HepG2 (cell line): ENCODE measurements around the gene ECHDC1. TPM values are rescaled to one million over a fixed set of nuclear protein-coding genes. Genes with fewer than 3 reads are reported as not detected.

Experiments used
- CENPBD1 ChIP-seq: sonication (generic); formaldehyde crosslinking; IDR thresholded peaks from 2 replicates; pipeline ENCODE4 v1.8.0; 2022; ENCODE audit warnings: missing genetic modification reagents, low read depth, mild to moderate bottlenecking, borderline replicate concordance
- CREM ChIP-seq, 2 experiments: sonication (generic) in 1 of 2; formaldehyde crosslinking in 1 of 2; IDR thresholded peaks; 2 replicates each; pipeline versions ENCODE4 v1.4.0 to v1.6.1; 2016 to 2020; ENCODE audit warnings: antibody characterized with exemption in 1 of 2, mild to moderate bottlenecking in 1 of 2, missing genetic modification reagents in 1 of 2
- EEA1 ChIP-seq: sonication (generic); formaldehyde crosslinking; IDR thresholded peaks from 2 replicates; pipeline ENCODE4 v1.5.1; 2020; ENCODE audit warnings: mild to moderate bottlenecking, missing genetic modification reagents, borderline replicate concordance
- ESRRA ChIP-seq: sonication (generic); formaldehyde crosslinking; IDR thresholded peaks from 2 replicates; pipeline ENCODE4 v1.5.1; 2020; ENCODE audit warnings: mild to moderate bottlenecking, low read depth, missing genetic modification reagents
- FOSL2 ChIP-seq: sonication (generic); formaldehyde crosslinking; IDR thresholded peaks from 2 replicates; pipeline ENCODE4 v1.4.0; 2020; ENCODE audit warnings: missing genetic modification reagents
- JDP2 ChIP-seq: sonication (generic); formaldehyde crosslinking; IDR thresholded peaks from 2 replicates; pipeline ENCODE4 v1.8.1; 2022; ENCODE audit warnings: missing genetic modification reagents, borderline replicate concordance
- MTF1 ChIP-seq: sonication (generic); formaldehyde crosslinking; IDR thresholded peaks from 2 replicates; pipeline ENCODE4 v1.5.0; 2020; ENCODE audit warnings: missing genetic modification reagents
- NCOA5 ChIP-seq: sonication (generic); formaldehyde crosslinking; IDR thresholded peaks from 2 replicates; pipeline ENCODE4 v1.4.0; 2020; ENCODE audit warnings: missing genetic modification reagents
- SAP130 ChIP-seq: IDR thresholded peaks from 2 replicates; pipeline ENCODE4 v1.6.1; 2016; ENCODE audit warnings: low read depth
- TBX2 ChIP-seq: sonication (generic); formaldehyde crosslinking; IDR thresholded peaks from 2 replicates; pipeline ENCODE4 v1.5.0; 2020; ENCODE audit warnings: missing genetic modification reagents, mild to moderate bottlenecking, borderline replicate concordance
- ZFP37 ChIP-seq: sonication (generic); formaldehyde crosslinking; IDR thresholded peaks from 2 replicates; pipeline ENCODE4 v1.4.0; 2020; ENCODE audit warnings: missing genetic modification reagents, borderline replicate concordance
- ZKSCAN1 ChIP-seq: fragments of 150-350 bp; IDR thresholded peaks from 2 replicates; pipeline ENCODE4 v1.6.1; 2014; ENCODE audit warnings: low read length
- ZMAT3 ChIP-seq: sonication (generic); formaldehyde crosslinking; conservative IDR thresholded peaks from 2 replicates; pipeline ENCODE4 v1.7.0; 2021; ENCODE audit warnings: missing genetic modification reagents
- ZNF180 ChIP-seq: sonication (generic); formaldehyde crosslinking; IDR thresholded peaks from 2 replicates; pipeline ENCODE4 v1.4.0; 2020; ENCODE audit warnings: low read depth, missing genetic modification reagents, borderline replicate concordance
- ZNF24 ChIP-seq: fragments of 450-650 bp; IDR thresholded peaks from 2 replicates; pipeline ENCODE4 v1.6.1; 2017; ENCODE audit warnings: antibody characterized with exemption, mild to moderate bottlenecking
- ZNF331 ChIP-seq: sonication (generic); formaldehyde crosslinking; IDR thresholded peaks from 2 replicates; pipeline ENCODE4 v1.4.0; 2020; ENCODE audit warnings: missing genetic modification reagents
- ZNF337 ChIP-seq: sonication (generic); formaldehyde crosslinking; IDR thresholded peaks from 2 replicates; pipeline ENCODE4 v1.5.1; 2020; ENCODE audit warnings: missing genetic modification reagents, low read depth, mild to moderate bottlenecking, borderline replicate concordance
- ZNF510 ChIP-seq: sonication (generic); formaldehyde crosslinking; IDR thresholded peaks from 2 replicates; pipeline ENCODE4 v1.4.0; 2020; ENCODE audit warnings: low read depth, mild to moderate bottlenecking, missing genetic modification reagents
- ZNF556 ChIP-seq: sonication (generic); formaldehyde crosslinking; IDR thresholded peaks from 2 replicates; pipeline ENCODE4 v1.4.0; 2020; ENCODE audit warnings: mild to moderate bottlenecking, missing genetic modification reagents, borderline replicate concordance
- ZNF720 ChIP-seq: sonication (generic); formaldehyde crosslinking; IDR thresholded peaks from 2 replicates; pipeline ENCODE4 v1.4.0; 2020; ENCODE audit warnings: missing genetic modification reagents
- ZNF746 ChIP-seq: sonication (generic); formaldehyde crosslinking; IDR thresholded peaks from 2 replicates; pipeline ENCODE4 v1.8.0; 2022; ENCODE audit warnings: mild to moderate bottlenecking, missing genetic modification reagents
- ZNF761 ChIP-seq: sonication (generic); formaldehyde crosslinking; conservative IDR thresholded peaks from 2 replicates; pipeline ENCODE4 v1.4.0; 2020; ENCODE audit warnings: mild to moderate bottlenecking, missing genetic modification reagents
- polyA plus RNA-seq, 8 experiments: library from polyadenylated mRNA; depleted of rRNA in 3 of 8; stranded (reverse) in 7 of 8; unstranded in 1 of 8; fragments of >200 nt; fragmentation: Illumina TruSeq in 4 of 8; extraction: Trizol in 4 of 8; gene quantifications; 2 replicates each; pipeline versions ENCODE4 v1.2.1 to v1.2.3, GENCODE V29; 2011 to 2016; ENCODE audit warnings: low read depth in 4 of 8, missing spikeins in 1 of 8, mixed read lengths in 1 of 8; ENCODE audit not compliant: insufficient read depth in 1 of 8
- total RNA-seq, 5 experiments: library from RNA; depleted of rRNA; stranded (reverse); fragments of >200 nt; fragmentation: Illumina TruSeq; extraction: Trizol; gene quantifications; 2 replicates each; pipeline ENCODE4 v1.2.3, GENCODE V29; 2016; ENCODE audit warnings: low read depth in 1 of 5
- TF ChIP-seq, protein P1 (sequence below): sonication (generic); formaldehyde crosslinking; IDR thresholded peaks from 2 replicates; pipeline ENCODE4 v1.5.1; 2020; ENCODE audit warnings: mild to moderate bottlenecking, missing genetic modification reagents, moderate library complexity
- TF ChIP-seq, protein P2 (sequence below): IDR thresholded peaks from 2 replicates; pipeline ENCODE4 v1.6.1; 2012; ENCODE audit warnings: low read length, improper control_type of control experiment

ECHDC1 gene
- total and polyA plus RNA-seq, 2 of the 13 experiments (the other 11 are each of a cell fraction or from before 2014, with no cell fraction given), result 32.8 to 98.1 TPM

DNA sequence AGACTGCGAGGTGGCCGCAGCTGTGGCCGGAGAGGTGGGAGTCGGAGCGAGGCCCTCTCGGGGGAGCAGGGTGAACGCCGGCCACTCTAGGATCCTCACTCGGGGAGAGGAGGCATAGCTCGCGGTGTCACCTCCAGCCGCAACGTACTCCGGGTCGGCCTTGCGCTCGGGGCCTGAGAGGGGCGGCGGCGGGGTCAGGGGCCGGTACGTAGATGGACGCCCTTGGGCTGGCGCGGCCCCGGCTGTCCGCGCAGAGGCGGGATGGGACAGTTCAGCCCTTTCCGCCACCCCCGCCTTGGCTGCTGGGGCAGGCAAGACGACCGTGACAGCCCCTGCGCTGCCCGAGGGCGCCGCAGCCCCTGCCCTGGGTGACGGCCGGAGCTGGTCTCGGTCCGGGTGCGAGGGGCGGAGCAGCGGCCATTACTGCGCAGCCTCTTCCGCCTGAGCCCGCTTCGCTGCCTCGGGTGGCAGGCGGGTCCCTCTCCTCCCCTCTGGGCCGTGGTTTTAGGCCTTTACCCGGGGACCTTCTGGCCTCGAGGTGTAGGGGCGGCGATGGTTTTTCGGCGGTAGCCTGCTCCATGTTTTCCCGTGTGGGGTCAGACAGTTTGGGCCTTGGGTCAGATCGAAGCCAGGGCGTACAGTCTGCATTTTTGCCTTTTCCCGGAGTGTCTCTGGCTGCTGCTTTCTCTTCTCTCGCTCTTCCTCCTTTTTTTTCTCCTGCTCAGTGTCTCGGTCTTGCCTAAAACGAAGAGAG, 76.3 kb downstream of the ECHDC1 start (continued):
- TF ChIP-seq ZNF556 (CRISPR knock-in tag) (peak; percentile 70), JDP2 (no peak), ZNF761 (peak; percentile 96), ZNF180 (CRISPR knock-in tag) (peak; percentile 58; the same call in 1 of the 2 replicates), CENPBD1 (CRISPR knock-in tag) (no peak), ZNF331 (CRISPR knock-in tag) (peak; percentile 29; the same call in 1 of the 2 replicates), ZNF746 (peak; percentile 58), ZMAT3 (CRISPR knock-in tag) (peak; percentile 93), ZNF510 (no peak; the same call in 1 of the 2 replicates), EEA1 (peak; percentile 97; the same call in 1 of the 2 replicates), MTF1 (no peak), FOSL2 (CRISPR knock-in tag) (no peak), NCOA5 (no peak), TBX2 (peak; percentile 76), ZKSCAN1 (no peak), ZFP37 (CRISPR knock-in tag) (no peak), ZNF337 (CRISPR knock-in tag) (0 out of 2 replicates have a peak, but pooled peaks have one; percentile 20), SAP130 (CRISPR knock-in tag) (peak; percentile 76), ESRRA (CRISPR knock-in tag) (peak; percentile 37; the same call in 1 of the 2 replicates), ZNF24 (no peak), ZNF720 (CRISPR knock-in tag) (no peak), CREM (IDR thresholded peaks at IDR 0.05) (no peak), CREM (CRISPR knock-in tag; IDR thresholded peaks at IDR 0.05) (no peak)
- TF ChIP-seq, protein P1, sequence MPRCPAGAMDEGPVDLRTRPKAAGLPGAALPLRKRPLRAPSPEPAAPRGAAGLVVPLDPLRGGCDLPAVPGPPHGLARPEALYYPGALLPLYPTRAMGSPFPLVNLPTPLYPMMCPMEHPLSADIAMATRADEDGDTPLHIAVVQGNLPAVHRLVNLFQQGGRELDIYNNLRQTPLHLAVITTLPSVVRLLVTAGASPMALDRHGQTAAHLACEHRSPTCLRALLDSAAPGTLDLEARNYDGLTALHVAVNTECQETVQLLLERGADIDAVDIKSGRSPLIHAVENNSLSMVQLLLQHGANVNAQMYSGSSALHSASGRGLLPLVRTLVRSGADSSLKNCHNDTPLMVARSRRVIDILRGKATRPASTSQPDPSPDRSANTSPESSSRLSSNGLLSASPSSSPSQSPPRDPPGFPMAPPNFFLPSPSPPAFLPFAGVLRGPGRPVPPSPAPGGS, result peak; percentile 80; the same call in 1 of the 2 replicates
- TF ChIP-seq, protein P2, sequence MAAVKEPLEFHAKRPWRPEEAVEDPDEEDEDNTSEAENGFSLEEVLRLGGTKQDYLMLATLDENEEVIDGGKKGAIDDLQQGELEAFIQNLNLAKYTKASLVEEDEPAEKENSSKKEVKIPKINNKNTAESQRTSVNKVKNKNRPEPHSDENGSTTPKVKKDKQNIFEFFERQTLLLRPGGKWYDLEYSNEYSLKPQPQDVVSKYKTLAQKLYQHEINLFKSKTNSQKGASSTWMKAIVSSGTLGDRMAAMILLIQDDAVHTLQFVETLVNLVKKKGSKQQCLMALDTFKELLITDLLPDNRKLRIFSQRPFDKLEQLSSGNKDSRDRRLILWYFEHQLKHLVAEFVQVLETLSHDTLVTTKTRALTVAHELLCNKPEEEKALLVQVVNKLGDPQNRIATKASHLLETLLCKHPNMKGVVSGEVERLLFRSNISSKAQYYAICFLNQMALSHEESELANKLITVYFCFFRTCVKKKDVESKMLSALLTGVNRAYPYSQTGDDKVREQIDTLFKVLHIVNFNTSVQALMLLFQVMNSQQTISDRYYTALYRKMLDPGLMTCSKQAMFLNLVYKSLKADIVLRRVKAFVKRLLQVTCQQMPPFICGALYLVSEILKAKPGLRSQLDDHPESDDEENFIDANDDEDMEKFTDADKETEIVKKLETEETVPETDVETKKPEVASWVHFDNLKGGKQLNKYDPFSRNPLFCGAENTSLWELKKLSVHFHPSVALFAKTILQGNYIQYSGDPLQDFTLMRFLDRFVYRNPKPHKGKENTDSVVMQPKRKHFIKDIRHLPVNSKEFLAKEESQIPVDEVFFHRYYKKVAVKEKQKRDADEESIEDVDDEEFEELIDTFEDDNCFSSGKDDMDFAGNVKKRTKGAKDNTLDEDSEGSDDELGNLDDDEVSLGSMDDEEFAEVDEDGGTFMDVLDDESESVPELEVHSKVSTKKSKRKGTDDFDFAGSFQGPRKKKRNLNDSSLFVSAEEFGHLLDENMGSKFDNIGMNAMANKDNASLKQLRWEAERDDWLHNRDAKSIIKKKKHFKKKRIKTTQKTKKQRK, result no peak
